Mammary epithelial cell (primary cell): Measurements from ENCODE around the gene COIL.

Source experiments
- CTCF ChIP-seq, 2 donors: IDR thresholded peaks in 1 of 2; conservative IDR thresholded peaks in 1 of 2; 2 replicates each; pipeline ENCODE4 v1.5.1; 2011 to 2012; ENCODE audit warnings: inconsistent platforms in 2 of 2, low read length in 2 of 2, mild to moderate bottlenecking in 2 of 2, control low read depth in 1 of 2, low read depth in 1 of 2; ENCODE audit not compliant: insufficient read depth in 1 of 2; ENCODE audit errors: extremely low read depth in 1 of 2
- EZH2 ChIP-seq: IDR thresholded peaks from 2 replicates; pipeline ENCODE4 v1.6.1; 2012; ENCODE audit warnings: low read length, inconsistent platforms, borderline replicate concordance

- TF ChIP-seq CTCF (conservative IDR thresholded peaks at IDR 0.05 in 1 of 2, IDR thresholded peaks at IDR 0.05 in 1 of 2; ENCODE audit: extremely low read depth in 1 of 2, insufficient read depth in 1 of 2, low read depth in 1 of 2, low read length in 2 of 2) (no peak), EZH2 (no peak)
These were observed 34.9 kb upstream of the COIL start for GRCh38 chr17:56995766-56996165.
